NT2/D1 (cell line): ENCODE data around the gene TSSK3.

Experiments used
- SUZ12 ChIP-seq: IDR thresholded peaks from 2 replicates; pipeline ENCODE4 v1.6.1; 2011; ENCODE audit not compliant: insufficient read length, insufficient read depth; ENCODE audit errors: extremely low read depth
- ZNF274 ChIP-seq: IDR thresholded peaks from 2 replicates; pipeline ENCODE4 v1.6.1; 2011; ENCODE audit warnings: mild to moderate bottlenecking, low read depth, low read length

DNA sequence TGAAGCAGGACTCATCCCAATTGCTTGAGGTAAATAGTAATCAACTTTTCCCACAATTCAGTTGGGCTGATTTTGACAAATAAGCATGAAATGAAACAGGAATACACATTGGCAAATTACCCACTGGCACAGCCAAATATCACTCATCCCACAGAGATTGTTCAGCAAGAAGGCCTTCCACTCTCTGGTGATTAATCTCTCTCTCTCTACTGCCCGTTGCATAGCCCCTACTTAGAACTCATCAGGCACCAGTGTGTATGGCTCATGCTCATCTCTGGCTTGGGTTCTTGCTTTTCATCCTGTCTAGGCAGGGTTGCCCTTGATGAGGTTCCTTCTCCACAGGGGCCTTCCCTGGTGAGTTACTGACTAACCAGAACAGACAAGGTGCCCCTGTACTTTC is 30.8 kb downstream of the TSSK3 start:
- no peak for TF ChIP-seq SUZ12
- TF ChIP-seq ZNF274, result no peak
